Measurements from ENCODE around the gene NOP14. TPM values are rescaled to one million over a fixed set of nuclear protein-coding genes. Genes with fewer than 3 reads are reported as not detected.

NOP14 gene
- total RNA-seq, 1 experiment from 2014 or later: 50.1 TPM

- WGBS (ENCODE audit: extremely low coverage, insufficient read length, low lambda C conversion rate): no CpG with 5 or more reads among the region's 6 CpGs
- no peak overlapping the region for H3K27ac ChIP-seq (ENCODE audit: insufficient read length, low read depth, low read length)
Measured at GRCh38 chr4:2953496-2953895, 9.7 kb downstream of the NOP14 start.

More at GRCh38 chr4:2953496-2953895, 9.7 kb downstream of the NOP14 start:
- Mint-ChIP-seq H3K27me3 (ENCODE audit: low read depth) (no peaks in the 10 kb centered on the region), H3K4me3 (no peak overlapping the region), H3K4me1 (peaks cover 0 to 1% of the 10 kb centered on the region in 2 experiments; a peak in 3 of 4 replicates), H3K36me3 (ENCODE audit: insufficient read depth in 1 of 3, low read depth in 3 of 3) (peaks cover 92 to 96% (median 96%) of the 10 kb centered on the region in 3 experiments), H3K27ac (no peak overlapping the region), H3K9me3 (peaks cover 33 to 35% of the 10 kb centered on the region in 2 experiments)
- Histone ChIP-seq H3K18ac (ENCODE audit: insufficient read length, low read depth, low read length) (no peak overlapping the region), H3T11ph (ENCODE audit: low read length) (no peak overlapping the region), H3K4ac (ENCODE audit: low read depth, low read length) (no peak overlapping the region), H3K23ac (ENCODE audit: insufficient read length, low read depth, low read length) (no peak overlapping the region), H2BK12ac (ENCODE audit: insufficient read length, low read depth, low read length) (no peak overlapping the region), H3K9me3 (ENCODE audit: control insufficient read depth, low read depth, low read length) (peaks cover 14% of the 10 kb centered on the region), H3K79me2 (ENCODE audit: insufficient read depth, low read length) (no peaks in the 10 kb centered on the region), H2BK15ac (ENCODE audit: low read depth, low read length) (no peak overlapping the region), H3K14ac (ENCODE audit: insufficient read depth, low read length) (no peak overlapping the region), H2BK120ac (ENCODE audit: low read depth, low read length, poor library complexity, severe bottlenecking) (no peak overlapping the region), H3K4me1 (ENCODE audit: insufficient read depth, low read length) (no peaks in the 10 kb centered on the region), H4K91ac (ENCODE audit: insufficient read length, low read depth, low read length) (no peak overlapping the region), H3K4me2 (ENCODE audit: insufficient read depth, insufficient read length, low read length) (no peak overlapping the region), H2AK5ac (ENCODE audit: insufficient read length, low read length) (no peak overlapping the region), H4K20me1 (ENCODE audit: control insufficient read depth, insufficient read depth, insufficient read length) (no peaks in the 10 kb centered on the region), H3K56ac (ENCODE audit: insufficient read length, low read depth, low read length) (no peak overlapping the region), H4K5ac (ENCODE audit: insufficient read length, low read depth, low read length) (no peak overlapping the region), H2BK5ac (ENCODE audit: insufficient read length, low read length) (no peak overlapping the region), H3K9ac (ENCODE audit: extremely low read depth, insufficient read length, low read length) (no peak overlapping the region), H3K23me2 (ENCODE audit: insufficient read length, low read depth, low read length, poor library complexity, severe bottlenecking) (no peaks in the 10 kb centered on the region), H4K8ac (replicated peaks; ENCODE audit: insufficient read length, low read depth, low read length) (no peak overlapping the region), H3K79me1 (ENCODE audit: insufficient read depth, low read depth, low read length, poor library complexity, severe bottlenecking) (no peaks in the 10 kb centered on the region), H2AFZ (ENCODE audit: low read length) (no peak overlapping the region), H3K27me3 (ENCODE audit: insufficient read depth, low read length) (no peaks in the 10 kb centered on the region), H2BK20ac (ENCODE audit: low read depth, low read length, poor library complexity, severe bottlenecking) (no peak overlapping the region)
- DNase-seq: no peak
- TF ChIP-seq CTCF (conservative IDR thresholded peaks at IDR 0.05): no peak

Data from H9 (cell line).